Neural cell (in vitro differentiated cells): Measurements from ENCODE around the gene EPAS1.

Experiments used
- EP300 ChIP-seq: fragments of 450-650 bp; conservative IDR thresholded peaks from 2 replicates; pipeline ENCODE4 v1.6.1; 2014; ENCODE audit warnings: antibody characterized with exemption, mild to moderate bottlenecking, moderate library complexity; ENCODE audit not compliant: poor library complexity, severe bottlenecking
- EZH2 ChIP-seq: fragments of 200-600, 300-800 bp; shearing (Covaris generic), sonication (generic); IDR thresholded peaks from 2 replicates; pipeline ENCODE4 v1.6.1; 2014; ENCODE audit warnings: antibody characterized with exemption, low read length, borderline replicate concordance, mild to moderate bottlenecking; ENCODE audit not compliant: insufficient read depth, poor library complexity, severe bottlenecking
- MXI1 ChIP-seq: fragments of 450-650 bp; conservative IDR thresholded peaks from 2 replicates; pipeline ENCODE4 v1.6.1; 2014; ENCODE audit warnings: antibody characterized with exemption, mild to moderate bottlenecking; ENCODE audit not compliant: poor library complexity, severe bottlenecking
- POLR2AphosphoS5 ChIP-seq: IDR thresholded peaks from 2 replicates; pipeline ENCODE4 v1.6.1; 2012
- RAD21 ChIP-seq: fragments of 450-650 bp; conservative IDR thresholded peaks from 2 replicates; pipeline ENCODE4 v1.6.1; 2014; ENCODE audit warnings: antibody characterized with exemption, mild to moderate bottlenecking, moderate library complexity
- SMC3 ChIP-seq: fragments of 450-650 bp; conservative IDR thresholded peaks from 2 replicates; pipeline ENCODE4 v1.6.1; 2014; ENCODE audit warnings: antibody characterized with exemption, mild to moderate bottlenecking, moderate library complexity; ENCODE audit not compliant: poor library complexity
- TAF1 ChIP-seq: IDR thresholded peaks from 2 replicates; pipeline ENCODE4 v1.6.1; 2012; ENCODE audit warnings: low read depth
- TF ChIP-seq, protein P1 (sequence below): fragments of 450-650 bp; IDR thresholded peaks from 2 replicates; pipeline ENCODE4 v1.5.1; 2014; ENCODE audit warnings: antibody characterized with exemption, mild to moderate bottlenecking, moderate library complexity; ENCODE audit not compliant: poor library complexity, severe bottlenecking
- TF ChIP-seq, protein P2 (sequence below): IDR thresholded peaks from 2 replicates; pipeline ENCODE4 v1.6.1; 2012; ENCODE audit warnings: borderline replicate concordance

- TF ChIP-seq, protein P1, sequence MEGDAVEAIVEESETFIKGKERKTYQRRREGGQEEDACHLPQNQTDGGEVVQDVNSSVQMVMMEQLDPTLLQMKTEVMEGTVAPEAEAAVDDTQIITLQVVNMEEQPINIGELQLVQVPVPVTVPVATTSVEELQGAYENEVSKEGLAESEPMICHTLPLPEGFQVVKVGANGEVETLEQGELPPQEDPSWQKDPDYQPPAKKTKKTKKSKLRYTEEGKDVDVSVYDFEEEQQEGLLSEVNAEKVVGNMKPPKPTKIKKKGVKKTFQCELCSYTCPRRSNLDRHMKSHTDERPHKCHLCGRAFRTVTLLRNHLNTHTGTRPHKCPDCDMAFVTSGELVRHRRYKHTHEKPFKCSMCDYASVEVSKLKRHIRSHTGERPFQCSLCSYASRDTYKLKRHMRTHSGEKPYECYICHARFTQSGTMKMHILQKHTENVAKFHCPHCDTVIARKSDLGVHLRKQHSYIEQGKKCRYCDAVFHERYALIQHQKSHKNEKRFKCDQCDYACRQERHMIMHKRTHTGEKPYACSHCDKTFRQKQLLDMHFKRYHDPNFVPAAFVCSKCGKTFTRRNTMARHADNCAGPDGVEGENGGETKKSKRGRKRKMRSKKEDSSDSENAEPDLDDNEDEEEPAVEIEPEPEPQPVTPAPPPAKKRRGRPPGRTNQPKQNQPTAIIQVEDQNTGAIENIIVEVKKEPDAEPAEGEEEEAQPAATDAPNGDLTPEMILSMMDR, result no peak
- no peak for TF ChIP-seq EP300
- TF ChIP-seq, protein P2, sequence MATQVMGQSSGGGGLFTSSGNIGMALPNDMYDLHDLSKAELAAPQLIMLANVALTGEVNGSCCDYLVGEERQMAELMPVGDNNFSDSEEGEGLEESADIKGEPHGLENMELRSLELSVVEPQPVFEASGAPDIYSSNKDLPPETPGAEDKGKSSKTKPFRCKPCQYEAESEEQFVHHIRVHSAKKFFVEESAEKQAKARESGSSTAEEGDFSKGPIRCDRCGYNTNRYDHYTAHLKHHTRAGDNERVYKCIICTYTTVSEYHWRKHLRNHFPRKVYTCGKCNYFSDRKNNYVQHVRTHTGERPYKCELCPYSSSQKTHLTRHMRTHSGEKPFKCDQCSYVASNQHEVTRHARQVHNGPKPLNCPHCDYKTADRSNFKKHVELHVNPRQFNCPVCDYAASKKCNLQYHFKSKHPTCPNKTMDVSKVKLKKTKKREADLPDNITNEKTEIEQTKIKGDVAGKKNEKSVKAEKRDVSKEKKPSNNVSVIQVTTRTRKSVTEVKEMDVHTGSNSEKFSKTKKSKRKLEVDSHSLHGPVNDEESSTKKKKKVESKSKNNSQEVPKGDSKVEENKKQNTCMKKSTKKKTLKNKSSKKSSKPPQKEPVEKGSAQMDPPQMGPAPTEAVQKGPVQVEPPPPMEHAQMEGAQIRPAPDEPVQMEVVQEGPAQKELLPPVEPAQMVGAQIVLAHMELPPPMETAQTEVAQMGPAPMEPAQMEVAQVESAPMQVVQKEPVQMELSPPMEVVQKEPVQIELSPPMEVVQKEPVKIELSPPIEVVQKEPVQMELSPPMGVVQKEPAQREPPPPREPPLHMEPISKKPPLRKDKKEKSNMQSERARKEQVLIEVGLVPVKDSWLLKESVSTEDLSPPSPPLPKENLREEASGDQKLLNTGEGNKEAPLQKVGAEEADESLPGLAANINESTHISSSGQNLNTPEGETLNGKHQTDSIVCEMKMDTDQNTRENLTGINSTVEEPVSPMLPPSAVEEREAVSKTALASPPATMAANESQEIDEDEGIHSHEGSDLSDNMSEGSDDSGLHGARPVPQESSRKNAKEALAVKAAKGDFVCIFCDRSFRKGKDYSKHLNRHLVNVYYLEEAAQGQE, result no peak
- no peak for TF ChIP-seq EZH2
- no peak for TF ChIP-seq TAF1
- no peak for TF ChIP-seq POLR2AphosphoS5
- no peak for TF ChIP-seq MXI1
- TF ChIP-seq SMC3, result no peak
- no peak for TF ChIP-seq RAD21
Observed at GRCh38 chr2:46275995-46276394, 21.2 kb upstream of the EPAS1 start.
